ENCODE results near the gene RARS1. TPM values are rescaled to one million over a fixed set of nuclear protein-coding genes. Genes with fewer than 3 reads are reported as not detected.

Gene RARS1
- total RNA-seq, 1 donor from 2014 or later: 139 TPM

DNA sequence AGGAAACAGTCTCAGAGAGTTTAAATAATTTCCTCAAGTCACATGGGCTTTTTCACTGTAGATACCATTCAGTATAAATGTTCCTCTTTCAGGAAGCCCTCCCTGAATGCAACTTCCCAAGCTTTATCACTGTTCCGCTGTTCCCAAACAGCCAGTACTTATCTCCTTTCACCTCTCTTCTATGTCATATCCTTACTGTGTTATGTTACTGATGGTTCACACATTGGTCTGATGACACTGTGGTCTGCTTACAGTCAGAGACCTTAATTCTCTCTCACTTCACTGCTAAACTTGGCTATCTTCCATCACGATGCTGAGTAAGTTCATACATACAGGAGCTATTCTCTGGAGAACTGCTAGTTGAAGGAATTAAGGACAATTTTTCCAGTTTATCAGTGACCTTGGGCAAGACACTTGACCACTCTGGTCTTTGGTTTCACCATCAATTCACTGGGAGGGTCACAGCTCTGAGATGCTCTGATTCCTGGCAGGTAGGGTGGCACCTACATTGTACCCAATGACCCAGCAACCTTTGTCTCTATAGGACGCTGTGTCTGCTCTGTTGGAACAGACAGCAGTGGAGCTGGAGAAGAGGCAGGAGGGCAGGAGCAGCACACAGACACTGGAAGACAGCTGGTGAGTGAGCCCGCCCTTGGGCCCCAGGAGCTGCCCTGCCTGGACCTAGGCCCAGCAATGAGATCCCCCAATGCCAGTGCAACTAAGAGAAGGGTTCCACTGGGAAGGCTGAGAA, 42.1 kb upstream of the RARS1 start:
- no peak for FAIRE-seq
- Mint-ChIP-seq H3K27ac (ENCODE audit: unreplicated experiment) (no peak overlapping the region), H3K4me3 (ENCODE audit: unreplicated experiment) (no peak overlapping the region)

GRCh38 chr5:168446983-168447619, 39.2 kb upstream of the RARS1 start:
- Histone ChIP-seq H3K9ac (ENCODE audit: low read length) (no peak overlapping the region), H3K4me2 (ENCODE audit: low read length) (no peak overlapping the region), H3K27me3 (ENCODE audit: insufficient read depth, low read length) (no peaks in the 10 kb centered on the region), H3K79me2 (ENCODE audit: insufficient read depth, low read length) (no peaks in the 10 kb centered on the region), H4K20me1 (ENCODE audit: insufficient read depth, low read length) (no peaks in the 10 kb centered on the region), H3K27ac (ENCODE audit: low read depth, low read length) (no peak overlapping the region), H3K4me1 (ENCODE audit: insufficient read depth, low read length) (no peaks in the 10 kb centered on the region), H3K4me3 (ENCODE audit: insufficient read depth, low read depth, low read length) (no peak overlapping the region), H3K36me3 (ENCODE audit: insufficient read depth, low read length) (no peaks in the 10 kb centered on the region), H3K9me3 (ENCODE audit: insufficient read depth, low read depth, low read length) (no peaks in the 10 kb centered on the region), H2AFZ (ENCODE audit: low read depth, low read length) (no peak overlapping the region)
- FAIRE-seq (no peak), DNase-seq (ENCODE audit: low read depth) (no peak)
- Mint-ChIP-seq H3K36me3 (ENCODE audit: low read depth, unreplicated experiment) (peaks cover 4% of the 10 kb centered on the region), H3K27me3 (ENCODE audit: low read depth, unreplicated experiment) (no peaks in the 10 kb centered on the region), H3K27ac (ENCODE audit: unreplicated experiment) (no peak overlapping the region), H3K4me3 (ENCODE audit: unreplicated experiment) (no peak overlapping the region), H3K9me3 (ENCODE audit: unreplicated experiment) (no peaks in the 10 kb centered on the region), H3K4me1 (ENCODE audit: low read depth, unreplicated experiment) (peaks cover 18% of the 10 kb centered on the region)
- no peak for TF ChIP-seq EZH2 (IDR thresholded peaks at IDR 0.05; ENCODE audit: insufficient read depth, low read length)
- TF ChIP-seq, protein P1, sequence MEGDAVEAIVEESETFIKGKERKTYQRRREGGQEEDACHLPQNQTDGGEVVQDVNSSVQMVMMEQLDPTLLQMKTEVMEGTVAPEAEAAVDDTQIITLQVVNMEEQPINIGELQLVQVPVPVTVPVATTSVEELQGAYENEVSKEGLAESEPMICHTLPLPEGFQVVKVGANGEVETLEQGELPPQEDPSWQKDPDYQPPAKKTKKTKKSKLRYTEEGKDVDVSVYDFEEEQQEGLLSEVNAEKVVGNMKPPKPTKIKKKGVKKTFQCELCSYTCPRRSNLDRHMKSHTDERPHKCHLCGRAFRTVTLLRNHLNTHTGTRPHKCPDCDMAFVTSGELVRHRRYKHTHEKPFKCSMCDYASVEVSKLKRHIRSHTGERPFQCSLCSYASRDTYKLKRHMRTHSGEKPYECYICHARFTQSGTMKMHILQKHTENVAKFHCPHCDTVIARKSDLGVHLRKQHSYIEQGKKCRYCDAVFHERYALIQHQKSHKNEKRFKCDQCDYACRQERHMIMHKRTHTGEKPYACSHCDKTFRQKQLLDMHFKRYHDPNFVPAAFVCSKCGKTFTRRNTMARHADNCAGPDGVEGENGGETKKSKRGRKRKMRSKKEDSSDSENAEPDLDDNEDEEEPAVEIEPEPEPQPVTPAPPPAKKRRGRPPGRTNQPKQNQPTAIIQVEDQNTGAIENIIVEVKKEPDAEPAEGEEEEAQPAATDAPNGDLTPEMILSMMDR (IDR thresholded peaks at IDR 0.05; ENCODE audit: insufficient read depth, low read depth, low read length): no peak

More for the DNA sequence above, 42.1 kb upstream of the RARS1 start:
- Histone ChIP-seq H2AFZ (ENCODE audit: low read depth, low read length) (no peak overlapping the region), H3K4me1 (ENCODE audit: insufficient read depth, low read length) (no peaks in the 10 kb centered on the region), H3K4me3 (ENCODE audit: insufficient read depth, low read depth, low read length) (no peak overlapping the region), H3K4me2 (ENCODE audit: low read length) (no peak overlapping the region), H3K36me3 (ENCODE audit: insufficient read depth, low read length) (no peaks in the 10 kb centered on the region), H4K20me1 (ENCODE audit: insufficient read depth, low read length) (no peaks in the 10 kb centered on the region), H3K27me3 (ENCODE audit: insufficient read depth, low read length) (no peaks in the 10 kb centered on the region), H3K79me2 (ENCODE audit: insufficient read depth, low read length) (no peaks in the 10 kb centered on the region), H3K27ac (ENCODE audit: low read depth, low read length) (no peak overlapping the region), H3K9me3 (ENCODE audit: insufficient read depth, low read depth, low read length) (no peaks in the 10 kb centered on the region), H3K9ac (ENCODE audit: low read length) (no peak overlapping the region)
- peaks cover 6% of the 10 kb centered on the region for H3K36me3 Mint-ChIP-seq (ENCODE audit: low read depth, unreplicated experiment)
- H3K27me3 Mint-ChIP-seq (ENCODE audit: low read depth, unreplicated experiment): no peaks in the 10 kb centered on the region
- no peaks in the 10 kb centered on the region for H3K9me3 Mint-ChIP-seq (ENCODE audit: unreplicated experiment)
- H3K4me1 Mint-ChIP-seq (ENCODE audit: low read depth, unreplicated experiment): peaks cover 18% of the 10 kb centered on the region
- TF ChIP-seq, protein P1 (IDR thresholded peaks at IDR 0.05; ENCODE audit: insufficient read depth, low read depth, low read length): no peak
- TF ChIP-seq EZH2 (IDR thresholded peaks at IDR 0.05; ENCODE audit: insufficient read depth, low read length): no peak
- DNase-seq (ENCODE audit: low read depth): peak; percentile 51

- Histone ChIP-seq H3K9ac (ENCODE audit: low read length) (no peak overlapping the region), H3K4me2 (ENCODE audit: low read length) (no peak overlapping the region), H3K9me3 (ENCODE audit: insufficient read depth, low read depth, low read length) (no peaks in the 10 kb centered on the region), H3K27ac (ENCODE audit: low read depth, low read length) (no peak overlapping the region), H3K4me1 (ENCODE audit: insufficient read depth, low read length) (no peaks in the 10 kb centered on the region), H4K20me1 (ENCODE audit: insufficient read depth, low read length) (no peaks in the 10 kb centered on the region), H3K79me2 (ENCODE audit: insufficient read depth, low read length) (no peaks in the 10 kb centered on the region), H2AFZ (ENCODE audit: low read depth, low read length) (no peak overlapping the region), H3K4me3 (ENCODE audit: insufficient read depth, low read depth, low read length) (no peak overlapping the region), H3K36me3 (ENCODE audit: insufficient read depth, low read length) (no peaks in the 10 kb centered on the region), H3K27me3 (ENCODE audit: insufficient read depth, low read length) (no peaks in the 10 kb centered on the region)
- no peaks in the 10 kb centered on the region for H3K27me3 Mint-ChIP-seq (ENCODE audit: low read depth, unreplicated experiment)
- H3K27ac Mint-ChIP-seq (ENCODE audit: unreplicated experiment): peak overlapping the region; percentile 21
- peaks cover 4% of the 10 kb centered on the region for H3K36me3 Mint-ChIP-seq (ENCODE audit: low read depth, unreplicated experiment)
- no peak overlapping the region for H3K4me3 Mint-ChIP-seq (ENCODE audit: unreplicated experiment)
- TF ChIP-seq, protein P1 (IDR thresholded peaks at IDR 0.05; ENCODE audit: insufficient read depth, low read depth, low read length): no peak
- TF ChIP-seq EZH2 (IDR thresholded peaks at IDR 0.05; ENCODE audit: insufficient read depth, low read length): no peak
- H3K9me3 Mint-ChIP-seq (ENCODE audit: unreplicated experiment): no peaks in the 10 kb centered on the region
- FAIRE-seq (no peak), DNase-seq (ENCODE audit: low read depth) (no peak)
- H3K4me1 Mint-ChIP-seq (ENCODE audit: low read depth, unreplicated experiment): peaks cover 18% of the 10 kb centered on the region
Measured at GRCh38 chr5:168447808-168448207, 38.5 kb upstream of the RARS1 start.
